DOHH2 (cell line): ENCODE results near the gene MRPS2.

Experiments
- H3F3A ChIP-seq: fragments of 200-600 bp; sonication (generic), shearing (Covaris generic); 2 replicates; pipeline ENCODE4 v1.6.0; 2016; ENCODE audit warnings: antibody characterized with exemption, mild to moderate bottlenecking; ENCODE audit not compliant: control insufficient read depth, insufficient read depth
- H3K27ac ChIP-seq: fragments of 200-600 bp; sonication (generic); 2 replicates; pipeline ENCODE4 v1.5.1; 2014; ENCODE audit warnings: low read depth, mild to moderate bottlenecking, low read length, moderate library complexity
- H3K27me3 ChIP-seq: fragments of 200-600 bp; sonication (generic); 2 replicates; pipeline ENCODE4 v1.6.1; 2014; ENCODE audit warnings: mild to moderate bottlenecking, low read length, mixed read lengths; ENCODE audit not compliant: control insufficient read depth
- H3K36me3 ChIP-seq: fragments of 200-600 bp; sonication (generic); 2 replicates; pipeline ENCODE4 v1.6.1; 2014; ENCODE audit warnings: mild to moderate bottlenecking, low read length, moderate library complexity, mixed read lengths; ENCODE audit not compliant: control insufficient read depth
- H3K4me1 ChIP-seq: fragments of 200-600 bp; sonication (generic); 2 replicates; pipeline ENCODE4 v1.6.1; 2014; ENCODE audit warnings: mild to moderate bottlenecking, low read length, mixed read lengths; ENCODE audit not compliant: control insufficient read depth
- H3K4me2 ChIP-seq: fragments of 200-600 bp; sonication (generic); 2 replicates; pipeline ENCODE4 v1.6.0; 2014; ENCODE audit warnings: mild to moderate bottlenecking, low read length, moderate library complexity
- H3K4me3 ChIP-seq: fragments of 200-600 bp; sonication (generic); 2 replicates; pipeline ENCODE4 v1.5.1; 2014; ENCODE audit warnings: mild to moderate bottlenecking, low read length, mixed read lengths
- H3K79me2 ChIP-seq: fragments of 200-600 bp; sonication (generic); 2 replicates; pipeline ENCODE4 v1.6.1; 2014; ENCODE audit warnings: mild to moderate bottlenecking, low read length, mixed read lengths; ENCODE audit not compliant: control insufficient read depth
- H3K9me2 ChIP-seq: fragments of 200-600 bp; sonication (generic); replicated peaks from 2 replicates; pipeline ENCODE4 v1.6.1; 2014; ENCODE audit warnings: mild to moderate bottlenecking, low read length, mixed read lengths; ENCODE audit not compliant: control insufficient read depth
- H3K9me3 ChIP-seq: fragments of 200-600 bp; sonication (generic); 2 replicates; pipeline ENCODE4 v1.6.1; 2014; ENCODE audit warnings: antibody characterized with exemption, low read length, mixed read lengths; ENCODE audit not compliant: control insufficient read depth, insufficient read depth
- H4K20me1 ChIP-seq: fragments of 200-600 bp; sonication (generic); 2 replicates; pipeline ENCODE4 v1.6.0; 2014; ENCODE audit warnings: low read depth, mild to moderate bottlenecking, antibody characterized with exemption, low read length, moderate library complexity; ENCODE audit not compliant: control insufficient read depth, insufficient read depth
- EZH2phosphoT487 ChIP-seq: fragments of 200-600 bp; sonication (generic); IDR thresholded peaks from 2 replicates; pipeline ENCODE4 v1.6.1; 2017; ENCODE audit warnings: borderline replicate concordance, mild to moderate bottlenecking, antibody characterized with exemption, low read length, moderate library complexity, mixed read lengths
- TF ChIP-seq, protein P1 (sequence below): fragments of 200-600 bp; sonication (generic); IDR thresholded peaks from one replicate; pipeline ENCODE4 v1.5.1; 2014; ENCODE audit warnings: antibody characterized with exemption, mild to moderate bottlenecking, low read depth, low read length; ENCODE audit not compliant: poor library complexity, severe bottlenecking

The MRPS2 gene

DNA sequence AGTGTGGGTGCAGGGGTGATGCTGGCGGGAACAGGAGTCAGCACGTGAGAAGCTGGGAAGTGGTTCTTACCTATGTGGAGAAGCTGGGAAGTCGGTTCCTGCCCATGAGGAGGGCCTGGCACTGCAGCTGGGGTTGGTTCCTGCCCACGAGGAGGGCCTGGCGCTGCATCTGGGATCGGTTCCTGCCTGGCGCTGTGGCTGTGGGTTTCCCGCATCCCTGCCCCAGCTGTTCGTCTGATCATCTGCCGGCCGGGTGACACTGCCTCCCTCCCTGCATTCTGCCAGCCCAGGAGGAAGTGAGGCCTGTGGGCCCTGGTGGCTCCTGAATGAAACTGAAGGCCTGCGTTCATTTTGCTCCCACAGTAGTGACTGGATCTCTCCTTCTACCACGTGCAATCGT lies 50.5 kb downstream of the MRPS2 start:
- Histone ChIP-seq H3F3A (no peaks in the 10 kb centered on the region), H3K27me3 (no peaks in the 10 kb centered on the region), H3K4me1 (no peaks in the 10 kb centered on the region), H3K4me3 (no peak overlapping the region), H3K79me2 (no peaks in the 10 kb centered on the region), H4K20me1 (no peaks in the 10 kb centered on the region), H3K27ac (no peak overlapping the region), H3K9me2 (no peaks in the 10 kb centered on the region), H3K4me2 (no peak overlapping the region), H3K36me3 (no peaks in the 10 kb centered on the region), H3K9me3 (no peaks in the 10 kb centered on the region)
- TF ChIP-seq, protein P1, sequence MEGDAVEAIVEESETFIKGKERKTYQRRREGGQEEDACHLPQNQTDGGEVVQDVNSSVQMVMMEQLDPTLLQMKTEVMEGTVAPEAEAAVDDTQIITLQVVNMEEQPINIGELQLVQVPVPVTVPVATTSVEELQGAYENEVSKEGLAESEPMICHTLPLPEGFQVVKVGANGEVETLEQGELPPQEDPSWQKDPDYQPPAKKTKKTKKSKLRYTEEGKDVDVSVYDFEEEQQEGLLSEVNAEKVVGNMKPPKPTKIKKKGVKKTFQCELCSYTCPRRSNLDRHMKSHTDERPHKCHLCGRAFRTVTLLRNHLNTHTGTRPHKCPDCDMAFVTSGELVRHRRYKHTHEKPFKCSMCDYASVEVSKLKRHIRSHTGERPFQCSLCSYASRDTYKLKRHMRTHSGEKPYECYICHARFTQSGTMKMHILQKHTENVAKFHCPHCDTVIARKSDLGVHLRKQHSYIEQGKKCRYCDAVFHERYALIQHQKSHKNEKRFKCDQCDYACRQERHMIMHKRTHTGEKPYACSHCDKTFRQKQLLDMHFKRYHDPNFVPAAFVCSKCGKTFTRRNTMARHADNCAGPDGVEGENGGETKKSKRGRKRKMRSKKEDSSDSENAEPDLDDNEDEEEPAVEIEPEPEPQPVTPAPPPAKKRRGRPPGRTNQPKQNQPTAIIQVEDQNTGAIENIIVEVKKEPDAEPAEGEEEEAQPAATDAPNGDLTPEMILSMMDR: no peak
- no peak for TF ChIP-seq EZH2phosphoT487

DNA sequence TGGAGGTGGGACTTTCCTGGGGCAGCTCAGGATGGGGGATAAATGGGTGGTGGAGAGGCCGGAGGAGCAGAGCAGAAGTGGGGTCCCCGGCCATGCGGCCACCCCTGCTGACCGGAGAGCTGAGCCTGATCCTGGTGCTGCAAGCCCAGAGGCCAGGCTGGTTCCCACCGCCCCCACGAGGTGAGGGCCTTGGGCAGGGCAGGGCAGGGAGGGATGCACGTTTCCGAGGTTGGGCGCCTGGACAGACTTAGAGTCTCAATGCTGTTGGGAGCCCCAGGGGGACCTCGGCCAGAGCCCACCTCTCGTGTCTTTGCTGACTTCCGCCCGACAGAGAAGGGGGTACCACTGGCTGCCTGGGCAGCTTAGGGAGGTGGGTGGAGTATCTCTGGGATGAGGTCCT lies 51.0 kb downstream of the MRPS2 start:
- Histone ChIP-seq H3K27ac (no peak overlapping the region), H3K9me2 (no peaks in the 10 kb centered on the region), H3K4me2 (no peak overlapping the region), H3K27me3 (no peaks in the 10 kb centered on the region), H3K36me3 (no peaks in the 10 kb centered on the region), H4K20me1 (no peaks in the 10 kb centered on the region), H3K79me2 (no peaks in the 10 kb centered on the region), H3K9me3 (no peaks in the 10 kb centered on the region), H3K4me3 (no peak overlapping the region), H3K4me1 (no peaks in the 10 kb centered on the region), H3F3A (no peaks in the 10 kb centered on the region)
- TF ChIP-seq EZH2phosphoT487: no peak
- TF ChIP-seq, protein P1: no peak

DNA sequence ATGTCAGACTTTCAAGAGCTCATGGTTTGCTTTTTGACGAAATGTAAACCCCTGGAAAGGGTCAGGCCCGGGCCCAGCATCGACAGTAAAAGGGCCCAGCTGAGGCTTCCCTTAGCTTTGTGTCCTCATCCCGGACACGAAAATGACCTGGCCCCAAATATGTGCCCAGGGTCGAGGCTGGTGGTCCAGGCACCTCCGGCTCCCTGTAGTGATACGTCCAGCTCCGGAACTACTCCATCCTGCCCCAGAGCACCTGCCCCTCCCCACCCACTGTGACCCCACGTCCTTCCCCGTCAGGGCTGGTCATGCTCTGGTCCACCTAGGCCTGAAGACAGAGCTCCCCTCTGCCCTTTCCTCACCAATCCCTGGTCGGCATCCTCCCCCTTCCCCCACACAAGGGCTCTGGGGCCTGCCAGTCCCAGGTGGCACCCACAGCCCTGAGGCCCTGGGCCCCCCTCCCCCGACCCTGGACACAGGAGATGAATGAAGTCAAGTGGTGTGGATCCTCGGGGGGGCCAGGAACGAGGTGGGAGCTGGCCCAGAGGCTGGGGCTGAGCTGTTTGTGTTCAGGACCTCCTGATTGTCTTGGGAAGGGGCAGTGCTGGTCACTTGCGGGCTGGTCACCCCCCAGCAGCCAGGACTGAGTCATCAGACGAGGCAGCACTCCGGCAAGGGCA lies 51.7 kb downstream of the MRPS2 start:
- Histone ChIP-seq H3F3A (no peaks in the 10 kb centered on the region), H3K9me3 (no peaks in the 10 kb centered on the region)

More for the DNA sequence above, 51.7 kb downstream of the MRPS2 start:
- TF ChIP-seq, protein P1: no peak
- TF ChIP-seq EZH2phosphoT487: no peak
- Histone ChIP-seq H3K27me3 (no peaks in the 10 kb centered on the region), H3K4me1 (no peaks in the 10 kb centered on the region), H3K9me2 (no peaks in the 10 kb centered on the region), H3K4me3 (no peak overlapping the region), H3K79me2 (no peaks in the 10 kb centered on the region), H3K36me3 (no peaks in the 10 kb centered on the region), H3K27ac (no peak overlapping the region), H4K20me1 (no peaks in the 10 kb centered on the region), H3K4me2 (no peak overlapping the region)
